HL-60/S4 treated with retinoic acid at 250 ng/mL for 4 days and 3 days (cell line): ENCODE data around the gene IP6K2.
"Not testable (repeated sequence)": the region's sequence is repeated elsewhere in the genome, so short reads cannot be mapped to it uniquely, and the experiment has no call there.

Source experiments
- in situ Hi-C: fragments of 300-500 bp; cut with MboI; formaldehyde crosslinking; loops from 2 replicates; pipeline ENCODE4 v1.7.0; 2022; ENCODE audit warnings: low sequenced_read_pairs

IP6K2 gene

GRCh38 chr3:48733752-48734518 is 16.9 kb upstream of the IP6K2 start:
- in situ Hi-C loops, result loop anchor here (25.0 kb wide), 1 partner anchor 228 kb away; no protein-coding TSS in a partner anchor

- in situ Hi-C loops, result loop anchor here (25.0 kb wide), 1 partner anchor 235 kb away; no protein-coding TSS in a partner anchor
Observed at GRCh38 chr3:48727511-48727910, 10.5 kb upstream of the IP6K2 start.

- in situ Hi-C loops, result loop anchor here (25.0 kb wide), 1 partner anchor 237 kb away; no protein-coding TSS in a partner anchor
Observed at GRCh38 chr3:48725185-48725855, 8.3 kb upstream of the IP6K2 start.

DNA sequence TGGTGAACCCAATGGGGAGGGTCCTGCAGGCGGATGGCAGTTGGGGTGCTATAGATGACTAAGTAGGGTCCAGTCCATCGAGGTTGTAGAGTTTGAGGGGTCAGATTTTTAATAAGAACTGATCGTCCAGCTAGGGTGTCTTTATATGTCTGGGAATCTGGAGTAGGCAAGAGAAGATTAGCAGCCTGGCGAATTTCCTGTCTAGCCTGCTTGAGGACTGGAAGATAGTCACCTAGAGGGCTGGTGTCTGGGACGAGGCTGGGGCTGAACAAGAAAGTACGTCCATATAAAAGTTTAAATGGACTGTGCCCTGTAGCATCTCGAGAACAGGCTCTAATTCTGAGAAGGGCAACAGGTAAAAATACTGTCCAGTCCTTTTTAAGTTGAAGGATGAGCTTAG is 6.7 kb upstream of the IP6K2 start:
- in situ Hi-C loops, result no loop called here

- in situ Hi-C loops, result not testable (repeated sequence)
Observed at GRCh38 chr3:48723293-48723692, 6.3 kb upstream of the IP6K2 start.

- in situ Hi-C loops, result no loop called here
Observed at GRCh38 chr3:48716508-48716981, 476 bp downstream of the IP6K2 start.

DNA sequence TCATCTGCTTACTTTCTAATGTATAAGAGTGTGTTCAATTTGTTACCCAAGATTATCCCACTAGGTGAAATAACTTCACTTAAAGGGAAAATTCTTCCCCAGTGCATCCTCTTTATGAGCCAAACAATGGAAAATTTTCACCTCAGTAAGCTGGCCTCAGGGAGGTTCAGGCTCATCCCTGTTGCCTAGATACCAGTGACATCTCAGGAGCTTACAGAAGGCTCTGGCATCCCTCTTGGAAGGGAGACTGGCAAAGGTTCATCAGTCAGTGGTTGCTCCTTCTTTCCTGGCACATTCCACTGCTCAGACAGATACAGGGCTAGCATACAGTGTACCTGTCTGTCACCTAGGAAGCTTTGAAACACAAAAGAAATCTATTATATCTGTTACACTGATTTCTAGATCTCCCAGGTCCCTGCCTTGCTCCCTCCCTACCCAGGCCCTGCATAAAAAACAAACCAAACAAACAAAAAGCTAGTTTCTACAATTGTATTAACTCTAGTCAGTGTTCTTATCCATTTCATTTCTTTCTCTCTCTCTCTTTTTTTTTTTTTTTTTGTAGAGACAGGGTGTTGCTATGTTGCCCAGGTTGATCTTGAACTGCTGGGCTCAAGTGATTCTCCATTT is 1.7 kb downstream of the IP6K2 start:
- in situ Hi-C loops, result no loop called here

GRCh38 chr3:48711727-48712126 is 5.3 kb downstream of the IP6K2 start:
- in situ Hi-C loops, result no loop called here

DNA sequence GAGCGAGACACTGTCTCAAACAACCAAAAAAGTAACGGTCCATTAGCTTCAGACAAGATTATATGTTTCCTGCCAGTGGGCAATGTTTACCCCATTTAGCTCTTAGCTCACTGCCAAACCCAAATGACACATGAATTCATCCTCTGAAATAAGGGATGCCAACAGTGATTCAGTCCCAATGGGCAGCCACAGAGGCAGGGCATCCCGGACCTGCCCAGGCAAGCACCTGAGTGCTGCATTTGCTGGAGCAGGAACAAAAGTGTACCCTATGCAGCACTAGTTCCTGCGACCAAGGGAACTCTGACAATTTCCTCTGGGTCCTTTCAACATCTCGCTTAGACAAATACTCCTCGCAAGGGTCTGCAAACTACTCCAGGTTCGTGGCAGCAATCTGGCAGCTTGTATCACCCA is 8.0 kb downstream of the IP6K2 start:
- in situ Hi-C loops, result no loop called here

- in situ Hi-C loops, result no loop called here
Observed at GRCh38 chr3:48708481-48708889, 8.5 kb downstream of the IP6K2 start.

DNA sequence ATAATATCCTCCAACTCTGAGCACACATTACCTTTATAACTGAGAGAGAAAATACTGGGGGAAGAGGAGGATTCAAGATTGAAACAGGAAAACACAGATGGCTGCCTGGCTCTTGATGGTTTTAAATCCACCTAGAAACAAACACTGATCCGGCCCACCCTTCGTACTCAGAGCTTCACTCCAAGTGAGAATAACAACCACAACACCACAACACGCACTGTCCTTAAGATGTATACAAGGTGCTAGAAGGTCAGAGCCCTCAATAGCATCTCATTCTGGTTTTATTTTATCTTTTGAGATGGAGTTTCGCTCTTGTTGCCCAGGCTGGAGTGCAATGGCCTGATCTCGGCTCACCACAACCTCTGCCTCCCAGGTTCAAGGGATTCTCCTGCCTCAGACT is 9.9 kb downstream of the IP6K2 start:
- in situ Hi-C loops, result no loop called here

DNA sequence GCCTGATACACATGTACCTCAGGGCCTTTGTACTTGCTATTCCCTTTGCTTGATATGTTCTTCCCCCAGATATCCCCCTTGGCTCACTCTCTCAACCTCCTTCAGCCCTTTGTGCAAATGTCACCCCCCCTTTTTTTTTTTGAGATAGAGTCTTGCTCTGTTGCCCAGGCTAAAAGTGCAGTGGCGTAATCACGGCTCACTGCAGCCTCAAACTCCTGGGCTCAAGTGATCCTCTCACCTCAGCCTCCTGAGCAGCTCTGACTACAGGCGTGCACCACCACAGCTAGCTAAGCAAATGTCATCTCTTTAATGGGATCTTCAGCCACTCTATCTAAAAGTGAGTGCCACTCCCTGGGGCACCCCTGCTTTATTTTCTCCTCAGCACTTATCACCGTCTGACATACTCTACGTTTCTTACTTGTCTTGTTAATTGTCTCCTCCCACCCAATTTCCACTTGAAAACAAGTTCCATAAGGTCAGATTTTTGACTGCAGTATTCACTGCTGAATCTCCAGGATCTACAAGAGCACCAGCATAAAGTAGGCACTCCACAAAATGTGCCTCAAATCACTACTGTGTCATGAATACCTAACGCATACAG is 14.6 kb downstream of the IP6K2 start:
- in situ Hi-C loops, result no loop called here

GRCh38 chr3:48700731-48701405 is 16.2 kb downstream of the IP6K2 start:
- in situ Hi-C loops, result no loop called here

GRCh38 chr3:48698891-48699290 is 18.1 kb downstream of the IP6K2 start:
- in situ Hi-C loops, result no loop called here

GRCh38 chr3:48697952-48698351 is 19.1 kb downstream of the IP6K2 start:
- in situ Hi-C loops, result no loop called here

GRCh38 chr3:48696601-48697000 is 20.4 kb downstream of the IP6K2 start:
- in situ Hi-C loops, result no loop called here

DNA sequence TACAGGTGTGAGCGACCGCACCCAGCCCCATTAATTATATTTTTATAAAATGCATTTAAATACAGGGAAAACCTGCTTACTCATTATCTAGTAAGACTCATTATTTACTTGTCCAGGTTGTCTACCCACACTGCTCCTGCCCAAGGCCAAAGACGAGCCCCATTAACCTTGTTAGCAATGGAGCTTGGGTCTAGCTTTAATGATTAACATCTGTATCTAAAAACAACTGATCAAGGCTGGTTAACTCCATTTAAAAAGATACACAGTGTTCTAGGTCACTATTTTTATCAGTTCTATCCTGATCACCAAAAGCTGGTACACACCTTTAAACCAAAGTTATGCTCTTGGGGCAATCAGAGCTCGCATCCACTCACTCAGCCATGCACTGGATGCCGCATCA is 20.9 kb downstream of the IP6K2 start:
- in situ Hi-C loops, result no loop called here

DNA sequence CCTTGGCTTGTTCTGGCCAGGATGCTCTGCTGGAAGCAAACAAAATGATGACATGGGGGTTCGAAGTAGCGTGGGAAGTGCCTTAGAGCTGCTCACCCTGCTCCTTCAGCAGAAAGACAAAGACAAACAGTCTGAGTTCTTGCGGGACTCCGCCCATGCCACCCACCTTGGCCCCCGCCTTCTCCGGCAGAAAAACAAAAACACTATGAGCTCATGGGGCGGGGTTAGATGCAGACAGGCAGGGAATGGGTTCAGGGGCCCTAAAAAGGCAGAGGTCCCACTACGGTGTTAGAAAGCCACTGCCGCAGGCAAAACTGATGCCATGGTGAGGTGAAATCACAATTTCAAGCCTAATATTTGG is 21.6 kb downstream of the IP6K2 start:
- in situ Hi-C loops, result no loop called here

GRCh38 chr3:48694610-48695392 is 22.2 kb downstream of the IP6K2 start:
- in situ Hi-C loops, result no loop called here

DNA sequence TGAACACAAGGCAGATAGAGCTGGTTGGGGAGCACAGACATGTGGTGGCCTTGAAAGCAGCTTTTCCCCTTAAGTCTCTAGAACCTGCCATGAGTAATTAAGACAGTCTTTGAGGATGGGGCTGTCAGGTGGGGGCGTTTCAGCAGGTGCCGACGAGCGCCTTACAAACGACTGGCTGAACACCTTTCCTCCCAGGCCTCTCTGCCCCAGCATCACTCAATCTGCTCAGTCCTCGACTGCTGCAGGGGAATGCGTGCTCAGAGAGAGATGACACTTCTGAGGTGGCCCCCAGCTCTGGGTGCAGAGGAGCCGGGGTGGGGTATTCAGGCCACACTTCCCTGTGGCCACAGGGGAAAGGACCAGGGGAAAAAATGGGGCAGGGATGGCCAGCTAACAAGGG is 23.2 kb downstream of the IP6K2 start:
- in situ Hi-C loops, result no loop called here
